Measurements from ENCODE around the gene ART4. TPM values are rescaled to one million over a fixed set of nuclear protein-coding genes. Genes with fewer than 3 reads are reported as not detected.

The ART4 gene
- total and polyA plus RNA-seq, 4 donors: 0.17 to 1.2 (median 0.23) TPM; not detected in 1

GRCh38 chr12:14795028-14795448 is 48.3 kb downstream of the ART4 start:
- Histone ChIP-seq H3K4me1 (ENCODE audit: control insufficient read depth, insufficient read depth, low read length) (no peaks in the 10 kb centered on the region), H3K36me3 (ENCODE audit: control insufficient read depth, insufficient read depth, low read length) (peaks cover 20% of the 10 kb centered on the region), H3K27me3 (ENCODE audit: control insufficient read depth, insufficient read depth, low read length) (no peaks in the 10 kb centered on the region), H3K4me3 (ENCODE audit: low read depth, low read length) (no peak overlapping the region), H3K27ac (ENCODE audit: low read depth, low read length) (no peak overlapping the region), H3K9me3 (ENCODE audit: control insufficient read depth, insufficient read depth, low read length) (no peaks in the 10 kb centered on the region)
- DNase-seq (ENCODE audit: low read depth in 4 of 6, low spot score in 6 of 6): no peak
- 100% methylated on average over 1 of the region's 4 CpGs for WGBS (ENCODE audit: insufficient coverage)

- Histone ChIP-seq H3K27ac (ENCODE audit: low read depth, low read length) (no peak overlapping the region), H3K4me1 (ENCODE audit: control insufficient read depth, insufficient read depth, low read length) (no peaks in the 10 kb centered on the region), H3K9me3 (ENCODE audit: control insufficient read depth, insufficient read depth, low read length) (no peaks in the 10 kb centered on the region), H3K27me3 (ENCODE audit: control insufficient read depth, insufficient read depth, low read length) (no peaks in the 10 kb centered on the region), H3K36me3 (ENCODE audit: control insufficient read depth, insufficient read depth, low read length) (peaks cover 19% of the 10 kb centered on the region), H3K4me3 (ENCODE audit: low read depth, low read length) (no peak overlapping the region)
- DNase-seq (ENCODE audit: low read depth in 4 of 6, low spot score in 6 of 6): no peak
- WGBS (ENCODE audit: insufficient coverage): no CpG with 5 or more reads among the region's 3 CpGs
Observed at GRCh38 chr12:14785568-14785967, 57.8 kb downstream of the ART4 start.

GRCh38 chr12:14784471-14784870 is 58.9 kb downstream of the ART4 start:
- Histone ChIP-seq H3K27me3 (ENCODE audit: control insufficient read depth, insufficient read depth, low read length) (no peaks in the 10 kb centered on the region), H3K9me3 (ENCODE audit: control insufficient read depth, insufficient read depth, low read length) (no peaks in the 10 kb centered on the region), H3K4me1 (ENCODE audit: control insufficient read depth, insufficient read depth, low read length) (no peaks in the 10 kb centered on the region), H3K4me3 (ENCODE audit: low read depth, low read length) (no peak overlapping the region), H3K27ac (ENCODE audit: low read depth, low read length) (no peak overlapping the region), H3K36me3 (ENCODE audit: control insufficient read depth, insufficient read depth, low read length) (peaks cover 16% of the 10 kb centered on the region)
- no peak for DNase-seq (ENCODE audit: low read depth in 4 of 6, low spot score in 6 of 6)
- WGBS (ENCODE audit: insufficient coverage): no CpG with 5 or more reads among the region's 2 CpGs

DNA sequence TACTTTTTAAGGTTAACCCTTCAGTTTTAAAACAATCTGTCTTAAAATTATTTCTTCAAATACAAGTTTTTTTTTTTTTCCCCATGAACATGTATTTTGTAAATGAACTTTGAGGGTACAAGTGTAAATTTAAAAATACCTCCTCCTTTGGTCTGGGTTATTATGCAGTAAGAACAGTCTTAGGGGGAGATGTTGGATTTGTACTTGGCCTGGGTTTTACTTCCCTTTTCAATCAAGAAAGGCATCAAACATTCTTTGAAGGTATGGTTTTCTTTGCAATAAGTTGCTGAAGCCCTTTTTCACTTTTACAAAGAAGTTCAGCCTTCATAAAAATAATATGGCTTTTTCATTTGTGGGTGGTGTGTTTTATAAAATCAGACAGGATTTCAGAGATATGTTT is 60.6 kb downstream of the ART4 start:
- Histone ChIP-seq H3K27ac (ENCODE audit: low read depth, low read length) (no peak overlapping the region), H3K27me3 (ENCODE audit: control insufficient read depth, insufficient read depth, low read length) (no peaks in the 10 kb centered on the region), H3K4me1 (ENCODE audit: control insufficient read depth, insufficient read depth, low read length) (no peaks in the 10 kb centered on the region), H3K36me3 (ENCODE audit: control insufficient read depth, insufficient read depth, low read length) (peaks cover 4% of the 10 kb centered on the region), H3K9me3 (ENCODE audit: control insufficient read depth, insufficient read depth, low read length) (no peaks in the 10 kb centered on the region), H3K4me3 (ENCODE audit: low read depth, low read length) (no peak overlapping the region)
- DNase-seq (ENCODE audit: low read depth in 4 of 6, low spot score in 6 of 6): no peak

DNA sequence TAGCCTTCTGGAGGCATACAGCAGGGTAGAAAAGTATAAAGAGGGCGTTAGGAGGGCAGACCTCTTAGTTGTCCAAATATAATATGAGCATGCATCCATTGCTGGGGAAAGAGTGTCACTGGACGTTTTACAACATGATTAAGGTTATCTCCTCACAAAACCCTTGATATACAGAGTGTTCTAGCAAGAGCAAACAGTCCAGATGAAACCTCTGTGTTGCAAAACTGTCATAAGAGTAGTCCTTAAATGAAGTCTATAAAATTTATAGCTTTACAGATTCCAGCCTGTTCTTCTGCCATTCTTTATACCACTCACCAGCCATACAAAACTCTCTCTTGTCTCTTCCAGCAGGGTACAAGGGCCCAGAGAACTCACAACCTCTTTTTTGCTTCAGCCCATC is 61.8 kb downstream of the ART4 start:
- Histone ChIP-seq H3K36me3 (ENCODE audit: control insufficient read depth, insufficient read depth, low read length) (no peaks in the 10 kb centered on the region), H3K4me1 (ENCODE audit: control insufficient read depth, insufficient read depth, low read length) (no peaks in the 10 kb centered on the region), H3K9me3 (ENCODE audit: control insufficient read depth, insufficient read depth, low read length) (no peaks in the 10 kb centered on the region), H3K4me3 (ENCODE audit: low read depth, low read length) (no peak overlapping the region), H3K27ac (ENCODE audit: low read depth, low read length) (no peak overlapping the region), H3K27me3 (ENCODE audit: control insufficient read depth, insufficient read depth, low read length) (no peaks in the 10 kb centered on the region)
- no peak for DNase-seq (ENCODE audit: low read depth in 4 of 6, low spot score in 6 of 6)
- WGBS (ENCODE audit: insufficient coverage): no CpG with 5 or more reads among the region's 2 CpGs

GRCh38 chr12:14780859-14781258 is 62.5 kb downstream of the ART4 start:
- Histone ChIP-seq H3K9me3 (ENCODE audit: control insufficient read depth, insufficient read depth, low read length) (no peaks in the 10 kb centered on the region), H3K4me1 (ENCODE audit: control insufficient read depth, insufficient read depth, low read length) (no peaks in the 10 kb centered on the region), H3K27ac (ENCODE audit: low read depth, low read length) (no peak overlapping the region), H3K4me3 (ENCODE audit: low read depth, low read length) (no peak overlapping the region), H3K27me3 (ENCODE audit: control insufficient read depth, insufficient read depth, low read length) (no peaks in the 10 kb centered on the region), H3K36me3 (ENCODE audit: control insufficient read depth, insufficient read depth, low read length) (no peaks in the 10 kb centered on the region)
- DNase-seq (ENCODE audit: low read depth in 4 of 6, low spot score in 6 of 6): no peak
- WGBS (ENCODE audit: insufficient coverage): 43% methylated on average over 1 of the region's 3 CpGs

- no peaks in the 10 kb centered on the region for H3K9me3 ChIP-seq (ENCODE audit: control insufficient read depth, insufficient read depth, low read length)
- 100% methylated on average over 1 of the region's 2 CpGs for WGBS (ENCODE audit: insufficient coverage)
- no peak for DNase-seq (ENCODE audit: low read depth in 4 of 6, low spot score in 6 of 6)
- no peaks in the 10 kb centered on the region for H3K36me3 ChIP-seq (ENCODE audit: control insufficient read depth, insufficient read depth, low read length)
- H3K4me1 ChIP-seq (ENCODE audit: control insufficient read depth, insufficient read depth, low read length): peaks cover 5% of the 10 kb centered on the region
- no peak overlapping the region for H3K27ac ChIP-seq (ENCODE audit: low read depth, low read length)
- H3K4me3 ChIP-seq (ENCODE audit: low read depth, low read length): no peak overlapping the region
- no peaks in the 10 kb centered on the region for H3K27me3 ChIP-seq (ENCODE audit: control insufficient read depth, insufficient read depth, low read length)
Observed at GRCh38 chr12:14779834-14780233, 63.5 kb downstream of the ART4 start.

GRCh38 chr12:14777271-14777670 is 66.1 kb downstream of the ART4 start:
- no peak for DNase-seq (ENCODE audit: low read depth in 4 of 6, low spot score in 6 of 6)
- Histone ChIP-seq H3K4me3 (ENCODE audit: low read depth, low read length) (no peak overlapping the region), H3K27ac (ENCODE audit: low read depth, low read length) (peak overlapping the region; percentile 65), H3K9me3 (ENCODE audit: control insufficient read depth, insufficient read depth, low read length) (no peaks in the 10 kb centered on the region), H3K4me1 (ENCODE audit: control insufficient read depth, insufficient read depth, low read length) (peaks cover 16% of the 10 kb centered on the region), H3K27me3 (ENCODE audit: control insufficient read depth, insufficient read depth, low read length) (no peaks in the 10 kb centered on the region), H3K36me3 (ENCODE audit: control insufficient read depth, insufficient read depth, low read length) (no peaks in the 10 kb centered on the region)
- 40% methylated on average over 1 of the region's 3 CpGs for WGBS (ENCODE audit: insufficient coverage)

DNA sequence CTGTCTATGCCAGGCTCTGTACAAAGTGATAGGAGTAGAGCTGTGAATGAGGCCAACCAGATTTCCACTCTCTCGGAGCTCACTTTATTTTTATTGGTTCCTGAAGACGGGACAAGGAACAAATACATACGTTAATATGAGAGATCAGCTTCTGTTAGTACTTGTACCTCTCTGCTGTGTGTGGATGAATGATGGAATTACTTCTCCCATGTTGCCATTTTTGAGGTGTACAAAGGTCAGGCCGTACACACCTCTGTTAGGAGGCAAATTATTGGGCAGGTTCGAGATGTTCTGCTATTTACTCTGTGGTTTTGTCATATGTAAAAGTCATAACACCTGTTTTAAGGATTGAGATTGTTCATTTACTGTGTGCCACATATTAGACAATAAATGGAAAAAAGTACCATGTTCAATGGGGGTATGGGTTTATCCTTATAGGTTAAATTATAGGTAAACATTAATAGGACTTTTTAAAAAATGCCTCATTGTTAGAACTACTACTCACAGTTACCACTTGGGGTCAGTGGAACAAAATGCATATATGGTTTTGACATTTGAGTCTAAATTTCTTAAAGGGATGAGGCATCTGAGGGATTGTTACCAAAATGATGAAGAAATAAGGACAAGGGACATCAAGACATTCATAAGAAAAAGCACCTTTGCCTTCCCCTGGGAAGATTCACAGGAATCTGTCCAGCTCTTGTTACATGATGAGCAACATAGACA is 66.9 kb downstream of the ART4 start:
- Histone ChIP-seq H3K4me3 (ENCODE audit: low read depth, low read length) (no peak overlapping the region), H3K9me3 (ENCODE audit: control insufficient read depth, insufficient read depth, low read length) (no peaks in the 10 kb centered on the region), H3K27me3 (ENCODE audit: control insufficient read depth, insufficient read depth, low read length) (no peaks in the 10 kb centered on the region), H3K4me1 (ENCODE audit: control insufficient read depth, insufficient read depth, low read length) (peaks cover 16% of the 10 kb centered on the region), H3K27ac (ENCODE audit: low read depth, low read length) (peak overlapping the region; percentile 65), H3K36me3 (ENCODE audit: control insufficient read depth, insufficient read depth, low read length) (no peaks in the 10 kb centered on the region)
- no peak for DNase-seq (ENCODE audit: low read depth in 4 of 6, low spot score in 6 of 6)
- 90% methylated on average over 4 of the region's 5 CpGs for WGBS (ENCODE audit: insufficient coverage)

GRCh38 chr12:14775636-14775980 is 67.7 kb downstream of the ART4 start:
- H3K27me3 ChIP-seq (ENCODE audit: control insufficient read depth, insufficient read depth, low read length): no peaks in the 10 kb centered on the region
- peak overlapping the region; percentile 64 for H3K4me3 ChIP-seq (ENCODE audit: low read depth, low read length)
- WGBS (ENCODE audit: insufficient coverage): no CpG with 5 or more reads among the region's 1 CpG
- H3K36me3 ChIP-seq (ENCODE audit: control insufficient read depth, insufficient read depth, low read length): no peaks in the 10 kb centered on the region
- DNase-seq (ENCODE audit: low read depth in 4 of 6, low spot score in 6 of 6): no peak
- peaks cover 19% of the 10 kb centered on the region for H3K4me1 ChIP-seq (ENCODE audit: control insufficient read depth, insufficient read depth, low read length)
- H3K27ac ChIP-seq (ENCODE audit: low read depth, low read length): peak overlapping the region; percentile 90
- H3K9me3 ChIP-seq (ENCODE audit: control insufficient read depth, insufficient read depth, low read length): no peaks in the 10 kb centered on the region
